Upper lobe of left lung (tissue), 6 donors: ENCODE data around the gene MAP2K5. TPM values are rescaled to one million over a fixed set of nuclear protein-coding genes. Genes with fewer than 3 reads are reported as not detected.

ENCODE experiments used
- ATAC-seq, 2 donors: fragments of 200-7000 bp; cut with Tn5 transposase; one replicate each; pipeline ENCODE4 v1.9.1; 2022; ENCODE audit warnings: mild to moderate bottlenecking in 2 of 2, moderate library complexity in 2 of 2; ENCODE audit not compliant: low FRiP score in 2 of 2
- DNase-seq, 2 donors: peaks; one replicate each; pipeline ENCODE4 v3.0.0-alpha.2; 2019 to 2020
- H3K27ac ChIP-seq, 4 donors: fragments of 200-600 bp; sonication (generic); one replicate each; pipeline ENCODE4 v1.5.1; 2016 to 2019
- H3K27me3 ChIP-seq, 4 donors: fragments of 200-600 bp; sonication (generic); one replicate each; pipeline ENCODE4 v1.5.1; 2017 to 2019
- H3K36me3 ChIP-seq, 4 donors: fragments of 200-600 bp; sonication (generic); one replicate each; pipeline ENCODE4 v1.5.1; 2016 to 2019
- H3K4me1 ChIP-seq, 4 donors: fragments of 200-600 bp; sonication (generic); one replicate each; pipeline ENCODE4 v1.5.1; 2018 to 2019
- H3K4me3 ChIP-seq, 4 donors: fragments of 200-600 bp; sonication (generic); one replicate each; pipeline ENCODE4 v1.5.1; 2017 to 2019; ENCODE audit warnings: mild to moderate bottlenecking in 2 of 4, moderate library complexity in 1 of 4
- H3K9me3 ChIP-seq, 4 donors: fragments of 200-600 bp; sonication (generic); one replicate each; pipeline ENCODE4 v1.5.1; 2018 to 2019
- EP300 ChIP-seq, 4 donors: sonication (generic); formaldehyde crosslinking; IDR thresholded peaks; one replicate each; pipeline ENCODE4 v1.5.1; 2017; ENCODE audit warnings: antibody characterized with exemption in 4 of 4, control low read depth in 2 of 4
- POLR2A ChIP-seq, 4 donors: fragments of 450-650 bp; IDR thresholded peaks; one replicate each; pipeline ENCODE4 v1.5.1; 2016 to 2017; ENCODE audit warnings: antibody characterized with exemption in 4 of 4, mild to moderate bottlenecking in 2 of 4
- POLR2AphosphoS5 ChIP-seq, 2 donors: sonication (generic); formaldehyde crosslinking; IDR thresholded peaks; one replicate each; pipeline ENCODE4 v1.5.1; 2017; ENCODE audit warnings: antibody characterized with exemption in 2 of 2
- WGBS, 2 donors: methylation state at CpG; one replicate each; pipeline ENCODE4 v1.1.5; 2017 to 2018; 5-methylcytosine and 5-hydroxymethylcytosine counted together
- total RNA-seq, 6 donors: library from RNA; depleted of rRNA in 4 of 6; stranded (reverse); fragments of >200 nt in 4 of 6; gene quantifications; one replicate each; pipeline versions ENCODE4 v1.1.0 to v1.2.1, GENCODE V29; 2016 to 2021
- TF ChIP-seq, protein P1 (sequence below), 6 experiments: fragments of 450-650 bp in 4 of 6; fragments of 200-600 bp in 2 of 6; sonication (generic) in 2 of 6; IDR thresholded peaks; one replicate each; pipeline ENCODE4 v1.5.1; 2016 to 2019; ENCODE audit warnings: antibody characterized with exemption in 6 of 6
- donor health status: DM: no; HTN: no; CAD: no; lungs with moderate emphysema.
- donor health status: DM: no; HTN: yes; CAD: no; lungs with severe emphysema.

MAP2K5 gene
- total RNA-seq, 6 donors from 2014 or later = 7.8 to 25.6 (median 16.0) TPM

DNA sequence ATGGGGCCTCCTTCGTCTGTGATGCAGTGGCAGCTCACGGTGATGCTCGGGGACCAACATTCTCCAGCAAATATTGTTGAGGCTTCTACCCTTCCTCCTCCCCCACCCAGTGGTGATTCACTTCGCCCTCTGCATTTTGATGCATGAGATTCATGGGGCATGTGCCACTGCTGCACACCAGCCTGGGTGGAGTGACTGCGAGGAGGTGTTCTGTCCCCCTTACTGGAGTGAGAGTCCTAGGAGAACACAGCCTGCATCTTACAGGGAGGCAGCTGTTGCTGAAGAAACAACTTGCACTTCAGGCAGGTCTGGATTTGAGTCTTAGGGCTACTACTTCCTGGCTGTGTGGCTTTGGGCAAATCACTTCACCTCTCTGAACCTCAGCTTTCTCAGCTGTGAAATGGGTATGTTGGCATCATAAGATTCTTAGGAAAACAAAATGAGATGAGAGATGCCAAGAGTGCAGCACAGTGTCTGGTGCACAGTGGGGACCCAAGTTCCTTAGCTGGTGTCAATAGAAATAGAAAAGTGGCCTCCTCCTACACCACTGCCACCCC is 272.6 kb downstream of the MAP2K5 start:
- peaks cover 0 to 15% (median 3%) of the 10 kb centered on the region in 4 donors for H3K27me3 ChIP-seq
- H3K4me1 ChIP-seq = peaks cover 0 to under 1% (median 0%) of the 10 kb centered on the region in 4 donors
- DNase-seq (no peak), ATAC-seq (no peak)
- H3K9me3 ChIP-seq = peaks cover 0 to 9% (median 3%) of the 10 kb centered on the region in 4 donors
- TF ChIP-seq POLR2AphosphoS5 (IDR thresholded peaks at IDR 0.05) = no peak
- TF ChIP-seq, protein P1, sequence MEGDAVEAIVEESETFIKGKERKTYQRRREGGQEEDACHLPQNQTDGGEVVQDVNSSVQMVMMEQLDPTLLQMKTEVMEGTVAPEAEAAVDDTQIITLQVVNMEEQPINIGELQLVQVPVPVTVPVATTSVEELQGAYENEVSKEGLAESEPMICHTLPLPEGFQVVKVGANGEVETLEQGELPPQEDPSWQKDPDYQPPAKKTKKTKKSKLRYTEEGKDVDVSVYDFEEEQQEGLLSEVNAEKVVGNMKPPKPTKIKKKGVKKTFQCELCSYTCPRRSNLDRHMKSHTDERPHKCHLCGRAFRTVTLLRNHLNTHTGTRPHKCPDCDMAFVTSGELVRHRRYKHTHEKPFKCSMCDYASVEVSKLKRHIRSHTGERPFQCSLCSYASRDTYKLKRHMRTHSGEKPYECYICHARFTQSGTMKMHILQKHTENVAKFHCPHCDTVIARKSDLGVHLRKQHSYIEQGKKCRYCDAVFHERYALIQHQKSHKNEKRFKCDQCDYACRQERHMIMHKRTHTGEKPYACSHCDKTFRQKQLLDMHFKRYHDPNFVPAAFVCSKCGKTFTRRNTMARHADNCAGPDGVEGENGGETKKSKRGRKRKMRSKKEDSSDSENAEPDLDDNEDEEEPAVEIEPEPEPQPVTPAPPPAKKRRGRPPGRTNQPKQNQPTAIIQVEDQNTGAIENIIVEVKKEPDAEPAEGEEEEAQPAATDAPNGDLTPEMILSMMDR (IDR thresholded peaks at IDR 0.05) = no peak
- no peak for TF ChIP-seq POLR2A (IDR thresholded peaks at IDR 0.05)
- TF ChIP-seq EP300 (IDR thresholded peaks at IDR 0.05) = no peak
- H3K27ac ChIP-seq = no peak overlapping the region
- H3K36me3 ChIP-seq = no peaks in the 10 kb centered on the region
- 82 to 95% methylated on average over 4 of the region's 5 CpGs for WGBS, 2 donors
- H3K4me3 ChIP-seq = no peak overlapping the region

DNA sequence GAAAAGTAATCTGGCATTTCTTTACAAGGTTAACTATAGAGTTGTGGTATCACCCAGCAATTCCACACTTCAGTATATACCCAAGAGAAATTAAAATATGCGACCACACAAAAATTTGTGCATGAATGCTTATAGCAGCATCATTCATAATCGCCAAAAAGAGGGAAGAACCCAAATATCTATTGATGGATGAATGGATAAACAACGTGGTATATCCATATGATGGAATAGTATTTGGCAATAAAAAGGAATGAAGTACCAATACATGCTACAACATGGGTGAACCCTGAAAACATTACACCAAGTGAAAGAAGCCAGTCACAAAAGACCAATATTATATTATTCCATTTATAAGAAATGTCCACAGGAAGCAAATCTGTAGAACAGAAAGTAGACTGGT is 274.2 kb downstream of the MAP2K5 start:
- peaks cover 0 to 9% (median 3%) of the 10 kb centered on the region in 4 donors for H3K9me3 ChIP-seq
- no peak overlapping the region for H3K27ac ChIP-seq
- H3K27me3 ChIP-seq = peaks cover 0 to 30% (median 11%) of the 10 kb centered on the region in 4 donors
- TF ChIP-seq EP300 (IDR thresholded peaks at IDR 0.05) (no peak), POLR2AphosphoS5 (IDR thresholded peaks at IDR 0.05) (no peak), POLR2A (IDR thresholded peaks at IDR 0.05) (no peak)
- TF ChIP-seq, protein P1 (IDR thresholded peaks at IDR 0.05) = no peak
- no peak overlapping the region for H3K4me3 ChIP-seq
- 93 to 99% methylated on average over 3 of the region's 3 CpGs for WGBS, 2 donors
- no peaks in the 10 kb centered on the region for H3K36me3 ChIP-seq
- peaks cover 0 to 14% (median 6%) of the 10 kb centered on the region in 4 donors for H3K4me1 ChIP-seq
- DNase-seq (no peak), ATAC-seq (no peak)

DNA sequence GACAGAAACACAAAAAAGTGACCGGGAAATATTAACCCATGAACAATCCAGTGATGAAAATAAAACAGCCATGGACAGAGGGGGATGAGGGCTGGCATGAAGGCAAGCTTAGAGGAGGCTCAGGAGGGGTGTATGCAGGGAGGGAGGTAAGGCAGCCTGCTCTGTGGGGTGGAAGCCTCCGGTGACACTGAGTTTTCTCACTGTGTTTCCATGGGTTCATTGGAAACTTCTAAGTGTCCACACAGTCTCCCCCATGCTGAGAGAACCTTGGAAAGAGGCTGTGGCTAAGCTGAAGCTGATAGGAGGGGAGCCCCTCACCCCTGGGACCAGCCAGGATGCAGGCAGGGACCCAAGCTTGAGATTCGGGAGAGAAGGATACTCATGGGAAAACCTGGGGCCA is 276.0 kb downstream of the MAP2K5 start:
- WGBS, 2 donors = 79 to 81% methylated on average over 3 of the region's 3 CpGs
- TF ChIP-seq, protein P1 (IDR thresholded peaks at IDR 0.05) = no peak
- TF ChIP-seq POLR2AphosphoS5 (IDR thresholded peaks at IDR 0.05) (no peak), POLR2A (IDR thresholded peaks at IDR 0.05) (no peak), EP300 (IDR thresholded peaks at IDR 0.05) (no peak)
- no peak for DNase-seq

DNA sequence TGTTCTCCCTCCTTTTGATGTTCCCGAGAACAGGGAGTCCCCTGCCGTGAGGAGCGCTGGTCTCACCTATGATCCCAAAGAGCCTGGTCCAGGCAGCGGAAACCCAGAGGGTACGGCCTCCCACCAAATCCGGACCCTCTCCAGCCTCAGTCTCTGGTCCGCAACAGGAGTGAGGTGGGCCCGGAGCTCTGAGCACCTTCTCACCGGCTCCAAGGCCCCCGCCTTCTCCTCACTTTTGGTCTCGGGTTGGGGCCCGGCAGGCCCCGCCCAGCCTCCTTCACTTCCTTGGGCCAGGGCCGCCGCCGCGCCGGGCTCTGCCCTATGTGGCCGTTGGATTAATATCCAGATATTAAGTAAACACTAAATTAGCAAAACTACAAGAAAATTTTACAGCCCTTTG is 277.1 kb downstream of the MAP2K5 start:
- peaks cover 12 to 42% (median 26%) of the 10 kb centered on the region in 4 donors for H3K4me1 ChIP-seq
- H3K36me3 ChIP-seq = no peaks in the 10 kb centered on the region
- no peak for TF ChIP-seq POLR2A (IDR thresholded peaks at IDR 0.05)
- TF ChIP-seq, protein P1 (IDR thresholded peaks at IDR 0.05) = no peak
- TF ChIP-seq EP300 (IDR thresholded peaks at IDR 0.05) = no peak
- no peak for TF ChIP-seq POLR2AphosphoS5 (IDR thresholded peaks at IDR 0.05)
- peak in 1 of 2 donors; percentile 81 for DNase-seq
- H3K27ac ChIP-seq = no peak overlapping the region
- no peak overlapping the region for H3K4me3 ChIP-seq
- no peak for ATAC-seq
- H3K9me3 ChIP-seq = peaks cover 0 to 9% (median 3%) of the 10 kb centered on the region in 4 donors
- WGBS, 2 donors = 14 to 20% methylated on average over 14 to 19 of the region's 19 CpGs
- peaks cover 0 to 60% (median 32%) of the 10 kb centered on the region in 4 donors for H3K27me3 ChIP-seq

More for the DNA sequence above, 276.0 kb downstream of the MAP2K5 start:
- Histone ChIP-seq H3K36me3 (no peaks in the 10 kb centered on the region), H3K27ac (no peak overlapping the region), H3K4me3 (no peak overlapping the region), H3K4me1 (peaks cover 9 to 32% (median 19%) of the 10 kb centered on the region in 4 donors), H3K27me3 (peaks cover 0 to 48% (median 22%) of the 10 kb centered on the region in 4 donors), H3K9me3 (peaks cover 0 to 9% (median 3%) of the 10 kb centered on the region in 4 donors)
- no peak for ATAC-seq
